Endothelial cell of umbilical vein (primary cell): Measurements from ENCODE around the gene SMARCAL1. TPM values are rescaled to one million over a fixed set of nuclear protein-coding genes. Genes with fewer than 3 reads are reported as not detected.

ENCODE experiments used
- BruUV-seq: library from RNA; stranded (reverse); fragments of 400-500 nt; replicated peaks from 2 replicates; lab custom pipeline; 2021; lab: Mats Ljungman, UMichigan
- CTCF ChIA-PET: fragments of 300-600, 350-600 bp; sonication (Branson Sonifier 250); formaldehyde crosslinking; loops from one replicate; lab custom pipeline; 2021; ENCODE audit warnings: antibody characterized with exemption, inconsistent platforms; lab: Charles Lee
- POLR2A ChIA-PET: fragments of 300-600, 350-600 bp; sonication (Branson Sonifier 250); formaldehyde crosslinking; loops from one replicate; lab custom pipeline; 2021; ENCODE audit warnings: antibody characterized with exemption, inconsistent platforms; lab: Charles Lee
- DNase-seq: peaks from one replicate; pipeline ENCODE4 v3.0.0-alpha.2; 2011; ENCODE audit warnings: low read depth, low spot score
- FAIRE-seq: peaks from 2 replicates; lab custom pipeline; 2011; peaks lifted over from hg19 to GRCh38; lab: Jason Lieb, UNC
- H2AFZ ChIP-seq: 2 replicates; pipeline ENCODE4 v1.6.0; 2012; ENCODE audit warnings: low read depth, low read length, control low read depth, inconsistent platforms
- H3K27ac ChIP-seq: 2 replicates; pipeline ENCODE4 v1.5.1; 2011; ENCODE audit warnings: low read depth, mild to moderate bottlenecking, control low read depth, low read length, moderate library complexity; ENCODE audit not compliant: insufficient read depth
- H3K27me3 ChIP-seq, 2 experiments: 2 replicates each; pipeline versions ENCODE4 v1.6.0 to v1.6.1; 2011; ENCODE audit warnings: low read length in 2 of 2, mixed read lengths in 1 of 2; ENCODE audit not compliant: control insufficient read depth in 2 of 2, insufficient read depth in 2 of 2
- H3K36me3 ChIP-seq, 2 experiments: 2 replicates in 1 of 2; 3 replicates in 1 of 2; pipeline ENCODE4 v1.5.1; 2011; ENCODE audit warnings: low read length in 2 of 2, mild to moderate bottlenecking in 1 of 2, moderate library complexity in 1 of 2; ENCODE audit not compliant: control insufficient read depth in 2 of 2, insufficient read depth in 2 of 2; ENCODE audit errors: extremely low read depth in 1 of 2
- H3K4me1 ChIP-seq: 3 replicates; pipeline ENCODE4 v1.5.1; 2011; ENCODE audit warnings: mild to moderate bottlenecking, low read length; ENCODE audit not compliant: control insufficient read depth, insufficient read depth; ENCODE audit errors: extremely low read depth
- H3K4me2 ChIP-seq: 2 replicates; pipeline ENCODE4 v1.6.1; 2011; ENCODE audit warnings: low read length, control low read depth, mixed read lengths; ENCODE audit not compliant: insufficient read depth
- H3K4me3 ChIP-seq, 3 experiments: fragments of 200-600 bp in 1 of 3; sonication (generic), shearing (Covaris generic) in 1 of 3; replicated peaks in 1 of 3; 2 replicates each; pipeline ENCODE4 v1.5.1; 2011 to 2016; ENCODE audit warnings: control low read depth in 3 of 3, low read length in 3 of 3, mild to moderate bottlenecking in 2 of 3, inconsistent platforms in 1 of 3, low read depth in 1 of 3, moderate library complexity in 1 of 3; ENCODE audit not compliant: insufficient read depth in 1 of 3
- H3K79me2 ChIP-seq: 2 replicates; pipeline ENCODE4 v1.6.0; 2012; ENCODE audit warnings: low read length, inconsistent platforms; ENCODE audit not compliant: control insufficient read depth, insufficient read depth
- H3K9ac ChIP-seq: replicated peaks from 2 replicates; pipeline ENCODE3; 2011; ENCODE audit warnings: low read length, control low read depth; ENCODE audit not compliant: insufficient read depth; ENCODE audit errors: extremely low read depth
- H3K9me1 ChIP-seq: replicated peaks from 3 replicates; pipeline ENCODE4 v1.6.0; 2011; ENCODE audit warnings: mild to moderate bottlenecking, low read length; ENCODE audit not compliant: control insufficient read depth, insufficient read depth; ENCODE audit errors: extremely low read depth
- H3K9me3 ChIP-seq: replicated peaks from 2 replicates; pipeline ENCODE4 v1.5.1; 2012; ENCODE audit warnings: low read length, inconsistent platforms; ENCODE audit not compliant: control insufficient read depth, insufficient read depth
- H4K20me1 ChIP-seq: replicated peaks from 2 replicates; pipeline ENCODE3; 2011; ENCODE audit warnings: mild to moderate bottlenecking, low read length; ENCODE audit not compliant: control insufficient read depth, insufficient read depth; ENCODE audit errors: extremely low read depth
- EZH2 ChIP-seq: IDR thresholded peaks from 2 replicates; pipeline ENCODE4 v1.6.1; 2012; ENCODE audit warnings: borderline replicate concordance, low read depth, mild to moderate bottlenecking, moderate library complexity, low read length, inconsistent platforms; ENCODE audit not compliant: severe bottlenecking
- FOS ChIP-seq: IDR thresholded peaks from 2 replicates; pipeline ENCODE4 v1.6.1; 2011; ENCODE audit warnings: mild to moderate bottlenecking, low read length, moderate library complexity, borderline replicate concordance; ENCODE audit not compliant: insufficient read depth
- GATA2 ChIP-seq: IDR thresholded peaks from 2 replicates; pipeline ENCODE4 v1.7.0; 2011; ENCODE audit warnings: low read depth, mild to moderate bottlenecking, moderate library complexity, mixed read lengths, low read length; ENCODE audit not compliant: insufficient read length, insufficient read depth
- JUN ChIP-seq: IDR thresholded peaks from 2 replicates; pipeline ENCODE4 v1.6.1; 2011; ENCODE audit warnings: borderline replicate concordance, low read depth; ENCODE audit not compliant: insufficient read length, insufficient read depth
- MYC ChIP-seq: IDR thresholded peaks from one replicate; pipeline ENCODE4 v1.6.1; 2011; ENCODE audit warnings: mild to moderate bottlenecking, low read depth, low read length
- POLR2A ChIP-seq: IDR thresholded peaks from 2 replicates; pipeline ENCODE4 v1.6.1; 2012; ENCODE audit warnings: low read depth, mild to moderate bottlenecking, control low read depth, low read length
- POLR2AphosphoS5 ChIP-seq: IDR thresholded peaks from 2 replicates; pipeline ENCODE4 v1.6.1; 2012; ENCODE audit warnings: low read depth, mild to moderate bottlenecking, control low read depth, low read length, moderate library complexity; ENCODE audit not compliant: insufficient read depth
- dilution Hi-C: fragments of 300-500 bp; cut with MboI; formaldehyde crosslinking; loops from one replicate; pipeline ENCODE4 v1.15.0; 2019; ENCODE audit warnings: low sequenced_read_pairs; ENCODE audit not compliant: extremely low pct_ligation_motif_present
- intact Hi-C: fragments of 100-400 bp; cut with micrococcal nuclease; formaldehyde crosslinking; loops from one replicate; pipeline ENCODE4 v1.10.0; 2022
- polyA plus RNA-seq, 4 experiments: library from polyadenylated mRNA; depleted of rRNA in 3 of 4; stranded (reverse) in 3 of 4; unstranded in 1 of 4; fragments of >200 nt; gene quantifications; 2 replicates each; pipeline versions ENCODE4 v1.2.1 to v1.2.3, GENCODE V29; 2011 to 2012; ENCODE audit warnings: missing spikeins in 1 of 4
- total RNA-seq: library from RNA; stranded (reverse); gene quantifications from 2 replicates; pipeline ENCODE4 v1.2.3, GENCODE V29; 2021
- TF ChIP-seq, protein P1 (sequence below), 2 donors: IDR thresholded peaks; 1 replicate in 1 of 2; 2 replicates in 1 of 2; pipeline ENCODE4 v1.5.1; 2011; ENCODE audit warnings: low read length in 2 of 2, mild to moderate bottlenecking in 2 of 2, moderate library complexity in 2 of 2, control low read depth in 1 of 2, inconsistent platforms in 1 of 2, low read depth in 1 of 2; ENCODE audit not compliant: insufficient read depth in 1 of 2; ENCODE audit errors: extremely low read depth in 1 of 2
- TF ChIP-seq, protein P2 (sequence below): IDR thresholded peaks from 2 replicates; pipeline ENCODE4 v1.6.1; 2011; ENCODE audit not compliant: insufficient read depth, insufficient read length

SMARCAL1 gene
- total and polyA plus RNA-seq, 2 donors (not counting 3 experiments of a cell fraction or from before 2014, with no cell fraction given), result 25.4 to 30.7 TPM

DNA sequence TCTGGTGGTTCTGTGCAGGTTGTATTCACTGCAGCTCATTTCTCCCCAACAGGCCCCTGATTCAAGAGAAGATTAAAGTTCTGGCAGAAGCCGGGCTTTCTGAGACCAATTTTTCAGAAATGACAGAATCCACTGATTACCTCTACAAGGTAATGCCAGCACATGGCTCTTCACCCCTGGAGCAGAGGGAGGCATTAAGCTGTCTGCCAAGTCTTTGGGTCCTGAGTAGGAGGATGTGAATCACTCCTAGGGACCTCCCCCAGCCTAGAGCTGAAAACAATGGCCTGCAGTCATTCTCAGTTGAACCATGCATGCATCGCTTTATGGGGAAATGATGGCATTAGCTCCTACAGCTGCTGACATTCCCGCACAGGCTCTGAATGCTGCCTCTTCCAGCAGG is 65.9 kb downstream of the SMARCAL1 start:
- H3K27ac ChIP-seq, result peak overlapping the region; percentile 54
- ChIA-PET CTCF (interaction anchor here (0.6 to 2.1 kb wide), 10 partner anchors 9 to 256 kb away, joined by 3 to 12 read pairs (median 4); partner anchors contain the start of genes MARCHF4 and RPL37A), POLR2A (interaction anchor here (0.5 to 2.3 kb wide), 3 partner anchors 11 to 105 kb away, joined by 3 to 12 read pairs (median 4); partner anchors contain the start of gene RPL37A)
- H3K9me3 ChIP-seq, result no peaks in the 10 kb centered on the region
- H3K27me3 ChIP-seq, result no peaks in the 10 kb centered on the region
- TF ChIP-seq JUN, result peak; percentile 82
- TF ChIP-seq MYC, result peak; percentile 37
- no peak for TF ChIP-seq GATA2
- peak; percentile 79 for TF ChIP-seq FOS
- TF ChIP-seq EZH2, result no peak
- TF ChIP-seq, protein P1, sequence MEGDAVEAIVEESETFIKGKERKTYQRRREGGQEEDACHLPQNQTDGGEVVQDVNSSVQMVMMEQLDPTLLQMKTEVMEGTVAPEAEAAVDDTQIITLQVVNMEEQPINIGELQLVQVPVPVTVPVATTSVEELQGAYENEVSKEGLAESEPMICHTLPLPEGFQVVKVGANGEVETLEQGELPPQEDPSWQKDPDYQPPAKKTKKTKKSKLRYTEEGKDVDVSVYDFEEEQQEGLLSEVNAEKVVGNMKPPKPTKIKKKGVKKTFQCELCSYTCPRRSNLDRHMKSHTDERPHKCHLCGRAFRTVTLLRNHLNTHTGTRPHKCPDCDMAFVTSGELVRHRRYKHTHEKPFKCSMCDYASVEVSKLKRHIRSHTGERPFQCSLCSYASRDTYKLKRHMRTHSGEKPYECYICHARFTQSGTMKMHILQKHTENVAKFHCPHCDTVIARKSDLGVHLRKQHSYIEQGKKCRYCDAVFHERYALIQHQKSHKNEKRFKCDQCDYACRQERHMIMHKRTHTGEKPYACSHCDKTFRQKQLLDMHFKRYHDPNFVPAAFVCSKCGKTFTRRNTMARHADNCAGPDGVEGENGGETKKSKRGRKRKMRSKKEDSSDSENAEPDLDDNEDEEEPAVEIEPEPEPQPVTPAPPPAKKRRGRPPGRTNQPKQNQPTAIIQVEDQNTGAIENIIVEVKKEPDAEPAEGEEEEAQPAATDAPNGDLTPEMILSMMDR (IDR thresholded peaks at IDR 0.05; ENCODE audit: extremely low read depth in 1 of 2, insufficient read depth in 1 of 2, low read depth in 1 of 2, low read length in 2 of 2), result no peak
- peak; percentile 62 for TF ChIP-seq POLR2AphosphoS5
- TF ChIP-seq POLR2A, result no peak
- TF ChIP-seq, protein P2, sequence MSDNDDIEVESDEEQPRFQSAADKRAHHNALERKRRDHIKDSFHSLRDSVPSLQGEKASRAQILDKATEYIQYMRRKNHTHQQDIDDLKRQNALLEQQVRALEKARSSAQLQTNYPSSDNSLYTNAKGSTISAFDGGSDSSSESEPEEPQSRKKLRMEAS, result no peak
- no peak overlapping the region for H2AFZ ChIP-seq
- dilution Hi-C loops (no loop called here), intact Hi-C loops (loop anchor here (1.0 kb wide), 2 partner anchors 11 to 12 kb away; no protein-coding TSS in a partner anchor)
- H3K4me3 ChIP-seq, result no peak overlapping the region
- H4K20me1 ChIP-seq, result no peaks in the 10 kb centered on the region
- no peaks in the 10 kb centered on the region for H3K9me1 ChIP-seq
- peak overlapping the region; percentile 16 for H3K4me2 ChIP-seq
- H3K36me3 ChIP-seq, result peaks cover 0 to 15% of the 10 kb centered on the region in 2 experiments
- BruUV-seq, result no TSS peak
- no peaks in the 10 kb centered on the region for H3K79me2 ChIP-seq
- DNase-seq (peak; percentile 95), FAIRE-seq (peak; percentile 97)
- no peak overlapping the region for H3K9ac ChIP-seq
- H3K4me1 ChIP-seq, result peaks cover 19% of the 10 kb centered on the region
